ENCODE data around the gene GSPT1. TPM values are rescaled to one million over a fixed set of nuclear protein-coding genes. Genes with fewer than 3 reads are reported as not detected.

The GSPT1 gene
- total and polyA plus RNA-seq, 3 donors from 2014 or later: 78.5 to 140 (median 83.9) TPM

DNA sequence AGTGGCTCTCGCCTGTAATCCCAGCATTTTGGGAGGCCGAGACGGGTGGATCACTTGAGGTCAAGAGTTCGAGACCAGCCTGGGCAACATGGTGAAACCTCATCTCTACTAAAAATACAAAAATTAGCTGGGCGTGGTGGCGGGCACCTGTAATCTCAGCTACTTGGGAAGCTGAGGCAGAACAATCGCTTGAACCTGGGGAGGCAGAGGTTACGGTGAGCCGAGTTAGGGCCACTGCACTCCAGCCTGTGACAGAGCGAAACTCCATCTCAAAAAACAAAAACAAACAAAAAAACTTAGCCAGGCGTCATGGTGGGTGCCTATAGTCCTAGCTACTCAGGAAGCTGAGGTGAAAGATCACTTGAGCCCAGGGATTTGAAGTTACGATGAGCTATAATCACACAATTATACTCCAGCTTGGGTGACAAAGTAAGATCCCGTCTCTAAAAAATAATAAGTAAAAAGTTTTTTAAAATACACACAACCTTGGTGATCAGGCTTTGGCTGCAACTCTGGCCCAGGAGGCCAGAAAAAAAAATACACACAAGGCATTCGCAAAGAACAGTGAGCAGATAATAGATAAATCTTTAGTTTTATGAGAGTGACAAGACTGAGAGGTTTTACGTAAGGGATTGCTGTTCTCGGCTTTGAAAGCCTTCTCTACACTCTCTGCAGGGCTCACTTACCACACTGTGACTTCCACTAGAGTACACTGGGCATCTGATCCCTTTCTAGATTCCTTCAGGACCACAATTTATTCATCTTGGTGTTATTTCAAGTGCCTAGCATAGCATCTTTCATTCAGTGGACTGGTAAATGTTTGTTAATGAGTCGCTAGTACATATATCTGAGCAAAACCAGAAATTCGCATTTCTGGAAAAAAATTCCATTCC lies 5.9 kb downstream of the GSPT1 start:
- WGBS, 2 donors: 66 to 71% methylated on average over 18 of the region's 18 CpGs
- intact Hi-C loops (cut with DNase I; ENCODE audit: low total_unique reads): no loop called here
- no peaks in the 10 kb centered on the region for H3K36me3 ChIP-seq (ENCODE audit: low read depth, missing control alignments)
- no peak for DNase-seq
- H3K27ac ChIP-seq: peak overlapping the region in 1 of 2 donors; percentile 4
- H3K9me3 ChIP-seq: no peaks in the 10 kb centered on the region
- no peaks in the 10 kb centered on the region for H3K27me3 ChIP-seq
- no peak overlapping the region for H3K4me3 ChIP-seq
- peaks cover 38% of the 10 kb centered on the region for H3K4me1 ChIP-seq
- TF ChIP-seq POLR2A (IDR thresholded peaks at IDR 0.05) (no peak), CTCF (IDR thresholded peaks at IDR 0.05) (no peak)

DNA sequence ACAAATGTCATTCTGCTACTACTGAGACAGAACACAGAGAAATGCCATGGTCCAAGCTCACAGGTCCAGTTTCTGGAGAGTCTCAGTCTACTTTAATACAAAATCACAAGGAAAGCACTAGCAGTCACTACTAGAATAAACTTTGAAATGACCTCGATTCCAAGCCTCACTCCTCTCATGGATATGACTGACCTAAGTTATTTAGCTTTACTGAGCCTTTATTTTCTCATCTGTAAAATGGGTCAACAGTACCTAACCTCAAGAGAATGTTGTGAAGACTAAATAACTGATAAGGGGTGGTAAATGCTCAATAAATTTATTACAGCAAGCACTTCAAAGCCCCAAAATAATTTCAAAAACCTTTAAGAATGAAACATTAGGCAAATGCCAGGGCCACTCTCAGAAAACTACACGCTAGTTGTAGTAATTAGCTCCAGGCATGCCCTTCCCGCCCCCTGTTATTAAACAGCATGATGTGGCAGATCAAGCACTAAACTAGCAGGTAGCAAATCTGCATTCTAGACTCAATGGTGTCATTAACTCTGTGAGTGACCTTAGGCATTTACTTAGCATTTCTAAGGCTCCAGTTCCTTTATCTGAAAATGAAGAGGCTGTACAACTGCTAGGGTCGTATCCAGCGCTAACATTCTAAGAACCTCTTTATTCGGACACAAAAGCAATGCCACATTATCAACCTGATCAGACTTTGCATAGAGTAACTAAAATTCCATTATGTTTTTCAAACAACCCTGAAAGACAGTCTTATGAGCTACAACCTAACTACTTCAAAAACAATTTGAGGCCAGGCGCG lies 8.4 kb downstream of the GSPT1 start:
- WGBS, 2 donors: 89% methylated on average over 8 of the region's 8 CpGs
- peaks cover 19% of the 10 kb centered on the region for H3K4me1 ChIP-seq

GRCh38 chr16:11903906-11904305 lies 11.8 kb downstream of the GSPT1 start:
- peaks cover 8% of the 10 kb centered on the region for H3K4me1 ChIP-seq
- WGBS, 2 donors: 83 to 87% methylated on average over 6 of the region's 6 CpGs
- intact Hi-C loops (cut with DNase I; ENCODE audit: low total_unique reads): no loop called here
- no peak for DNase-seq
- no peaks in the 10 kb centered on the region for H3K9me3 ChIP-seq
- H3K36me3 ChIP-seq (ENCODE audit: low read depth, missing control alignments): no peaks in the 10 kb centered on the region
- no peak overlapping the region for H3K4me3 ChIP-seq
- no peak for TF ChIP-seq CTCF (IDR thresholded peaks at IDR 0.05)
- no peak for TF ChIP-seq POLR2A (IDR thresholded peaks at IDR 0.05)
- H3K27me3 ChIP-seq: no peaks in the 10 kb centered on the region
- no peak overlapping the region for H3K27ac ChIP-seq

More for the DNA sequence above, 8.4 kb downstream of the GSPT1 start:
- DNase-seq: no peak
- no peaks in the 10 kb centered on the region for H3K27me3 ChIP-seq
- H3K36me3 ChIP-seq (ENCODE audit: low read depth, missing control alignments): no peaks in the 10 kb centered on the region
- no peaks in the 10 kb centered on the region for H3K9me3 ChIP-seq
- no peak overlapping the region for H3K27ac ChIP-seq
- TF ChIP-seq POLR2A (IDR thresholded peaks at IDR 0.05): no peak
- TF ChIP-seq CTCF (IDR thresholded peaks at IDR 0.05): no peak
- no peak overlapping the region for H3K4me3 ChIP-seq
- intact Hi-C loops (cut with DNase I; ENCODE audit: low total_unique reads): no loop called here

DNA sequence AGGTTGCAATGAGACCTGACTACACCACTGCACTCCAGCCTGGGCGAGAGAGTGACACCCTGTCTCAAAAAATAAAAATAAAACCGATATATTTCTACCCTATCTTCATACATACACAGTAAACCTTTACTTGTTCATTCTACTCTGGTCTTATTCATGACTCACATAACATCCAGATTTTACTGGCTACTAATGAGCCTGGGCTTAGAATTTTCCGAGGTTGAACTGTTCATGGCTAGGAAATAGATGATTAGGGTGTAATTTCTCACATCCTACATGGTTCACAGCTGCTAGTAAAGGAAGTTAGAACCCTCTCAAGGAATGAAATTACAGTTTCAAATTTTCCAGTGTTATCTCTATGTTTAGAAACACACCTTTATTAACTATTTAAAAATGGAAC lies 14.7 kb downstream of the GSPT1 start:
- intact Hi-C loops (cut with DNase I; ENCODE audit: low total_unique reads): no loop called here

More for the DNA sequence above, 14.7 kb downstream of the GSPT1 start:
- TF ChIP-seq CTCF (IDR thresholded peaks at IDR 0.05) (no peak), POLR2A (IDR thresholded peaks at IDR 0.05) (no peak)
- 38 to 50% methylated on average over 3 of the region's 3 CpGs for WGBS, 2 donors
- Histone ChIP-seq H3K27ac (no peak overlapping the region), H3K4me1 (peaks cover 8% of the 10 kb centered on the region), H3K4me3 (no peak overlapping the region), H3K27me3 (no peaks in the 10 kb centered on the region), H3K36me3 (ENCODE audit: low read depth, missing control alignments) (no peaks in the 10 kb centered on the region), H3K9me3 (no peaks in the 10 kb centered on the region)
- no peak for DNase-seq

Data from testis (tissue), 3 donors.